Right atrium auricular region (tissue), 2 donors: Measurements from ENCODE around the gene ZNF276. TPM values are rescaled to one million over a fixed set of nuclear protein-coding genes. Genes with fewer than 3 reads are reported as not detected.
A peak's percentile ranks its signal among the peaks of the same experiment; 100 is the strongest.
"Not testable (repeated sequence)": the region's sequence is repeated elsewhere in the genome, so short reads cannot be mapped to it uniquely, and the experiment has no call there.

Experiments
- DNase-seq: peaks from one replicate; pipeline ENCODE4 v3.0.0-alpha.2; 2019; ENCODE audit warnings: low spot score
- H3K27ac ChIP-seq, 2 donors: fragments of 200-600 bp; sonication (generic); 1 replicate in 1 of 2; 2 replicates in 1 of 2; pipeline ENCODE4 v1.5.1; 2016 to 2019
- H3K27me3 ChIP-seq, 2 donors: fragments of 200-600 bp; sonication (generic); one replicate each; pipeline versions ENCODE4 v1.5.1 to v1.6.0; 2017 to 2019
- H3K36me3 ChIP-seq: fragments of 200-600 bp; sonication (generic); one replicate; pipeline ENCODE4 v1.5.1; 2016
- H3K4me1 ChIP-seq, 2 donors: fragments of 200-600 bp; sonication (generic); one replicate each; pipeline versions ENCODE4 v1.5.1 to v1.6.0; 2017 to 2019
- H3K4me3 ChIP-seq, 2 donors: fragments of 200-600 bp; sonication (generic); 1 replicate in 1 of 2; 2 replicates in 1 of 2; pipeline ENCODE4 v1.5.1; 2017 to 2019; ENCODE audit warnings: mild to moderate bottlenecking in 1 of 2, moderate library complexity in 1 of 2
- H3K9me3 ChIP-seq, 2 donors: fragments of 200-600 bp; sonication (generic); one replicate each; pipeline ENCODE4 v1.5.1; 2019
- total RNA-seq, 2 donors: library from RNA; depleted of rRNA; stranded (reverse); fragments of >200 nt; gene quantifications; one replicate each; pipeline ENCODE4 v1.1.0, GENCODE V29; 2016
- TF ChIP-seq, protein P1 (sequence below), 2 donors: fragments of 200-600 bp; sonication (generic); IDR thresholded peaks; one replicate each; pipeline ENCODE4 v1.5.1; 2019; ENCODE audit warnings: antibody characterized with exemption in 2 of 2

ZNF276 gene
- total RNA-seq, 2 donors from 2014 or later, result 10.0 to 11.1 TPM

DNA sequence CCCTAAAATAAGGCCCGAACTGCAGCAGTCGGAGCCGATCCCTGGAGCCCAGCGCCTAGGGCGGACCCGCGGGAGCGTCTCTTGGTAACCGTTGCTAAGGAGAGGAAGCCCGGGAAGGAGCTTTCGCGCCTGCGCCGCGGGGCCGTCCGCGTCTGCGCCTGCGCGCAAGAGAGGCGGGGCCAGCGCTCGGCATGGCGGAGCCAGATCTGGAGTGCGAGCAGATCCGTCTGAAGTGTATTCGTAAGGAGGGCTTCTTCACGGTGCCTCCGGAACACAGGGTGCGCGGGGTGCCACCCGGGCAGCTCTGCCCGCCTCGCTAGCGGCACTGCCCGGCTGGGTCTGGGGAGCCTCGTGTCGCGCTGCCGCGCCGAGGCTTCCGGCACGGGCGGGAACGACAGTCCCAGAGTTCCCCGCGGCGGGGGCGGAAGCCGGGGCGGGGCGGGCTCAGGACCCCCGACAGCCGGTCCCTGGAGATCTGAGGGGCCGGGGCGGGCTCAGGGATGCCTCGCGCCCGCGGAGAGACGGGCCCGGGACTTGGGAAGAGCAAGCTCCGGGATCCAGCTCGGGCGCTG is 34.7 kb upstream of the ZNF276 start, which contains the start of gene CDK10:
CDK10 (plus strand) TSS at position 170 of the 572 bp plus-strand sequence; CDS start at position 192, 22 bp downstream.
- peak within 1 kb of the TSS; percentile 76 to 85 for H3K4me3 ChIP-seq
- H3K9me3 ChIP-seq, result no peaks in the 10 kb centered on the region
- peak; percentile 89 for DNase-seq
- H3K36me3 ChIP-seq, result peaks cover 6% of the 10 kb centered on the region
- H3K27me3 ChIP-seq, result no peaks in the 10 kb centered on the region
- H3K4me1 ChIP-seq, result peaks cover 0 to 15% of the 10 kb centered on the region in 2 donors
- TF ChIP-seq, protein P1, sequence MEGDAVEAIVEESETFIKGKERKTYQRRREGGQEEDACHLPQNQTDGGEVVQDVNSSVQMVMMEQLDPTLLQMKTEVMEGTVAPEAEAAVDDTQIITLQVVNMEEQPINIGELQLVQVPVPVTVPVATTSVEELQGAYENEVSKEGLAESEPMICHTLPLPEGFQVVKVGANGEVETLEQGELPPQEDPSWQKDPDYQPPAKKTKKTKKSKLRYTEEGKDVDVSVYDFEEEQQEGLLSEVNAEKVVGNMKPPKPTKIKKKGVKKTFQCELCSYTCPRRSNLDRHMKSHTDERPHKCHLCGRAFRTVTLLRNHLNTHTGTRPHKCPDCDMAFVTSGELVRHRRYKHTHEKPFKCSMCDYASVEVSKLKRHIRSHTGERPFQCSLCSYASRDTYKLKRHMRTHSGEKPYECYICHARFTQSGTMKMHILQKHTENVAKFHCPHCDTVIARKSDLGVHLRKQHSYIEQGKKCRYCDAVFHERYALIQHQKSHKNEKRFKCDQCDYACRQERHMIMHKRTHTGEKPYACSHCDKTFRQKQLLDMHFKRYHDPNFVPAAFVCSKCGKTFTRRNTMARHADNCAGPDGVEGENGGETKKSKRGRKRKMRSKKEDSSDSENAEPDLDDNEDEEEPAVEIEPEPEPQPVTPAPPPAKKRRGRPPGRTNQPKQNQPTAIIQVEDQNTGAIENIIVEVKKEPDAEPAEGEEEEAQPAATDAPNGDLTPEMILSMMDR (IDR thresholded peaks at IDR 0.05), result peak in 1 of 2 donors; percentile 18
- H3K27ac ChIP-seq, result peak within 1 kb of the TSS; percentile 84 to 86

DNA sequence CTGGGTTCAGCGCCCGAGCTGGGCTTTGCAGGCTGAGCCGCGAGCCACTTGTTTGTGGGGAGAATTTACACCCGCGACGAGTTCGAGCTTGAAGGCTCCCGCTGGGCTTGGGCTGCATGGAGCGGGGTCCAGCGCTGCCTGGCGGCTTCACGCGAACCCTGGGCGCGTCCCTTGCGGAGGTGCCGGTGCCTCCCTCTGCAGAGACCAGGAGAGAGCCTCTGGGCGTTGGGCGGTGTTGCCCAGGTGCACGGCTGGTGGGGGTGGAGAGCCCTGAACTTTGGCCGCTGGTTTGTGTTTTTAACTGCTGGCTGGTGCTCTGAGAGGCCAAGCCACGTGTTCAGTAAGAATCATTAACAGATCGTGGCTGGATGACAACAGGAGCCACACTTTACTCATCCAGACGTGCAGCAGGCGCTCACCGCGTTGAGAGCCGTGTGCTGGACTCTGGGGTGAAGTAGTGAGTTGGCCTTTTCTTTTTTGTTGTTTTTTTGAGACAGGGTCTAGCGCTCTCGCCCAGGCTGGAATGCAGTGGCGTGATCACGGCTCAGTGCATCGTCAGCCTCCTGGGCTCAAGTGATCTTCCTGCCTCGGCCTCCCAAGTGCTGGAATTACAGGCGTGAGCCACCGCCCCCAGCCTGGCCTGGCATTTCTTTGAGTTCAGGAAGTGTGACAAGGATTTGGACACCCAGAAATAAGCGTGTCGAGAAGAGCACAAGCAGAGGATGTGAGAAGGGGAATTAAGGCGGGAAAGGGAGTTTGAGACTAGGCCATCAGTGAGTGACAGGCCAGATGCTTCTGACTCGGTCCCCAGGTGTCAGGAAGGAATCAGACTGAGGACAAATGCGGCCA is 34.0 kb upstream of the ZNF276 start:
- Histone ChIP-seq H3K4me3 (peak overlapping the region; percentile 76 to 85), H3K27ac (peak overlapping the region; percentile 84 to 86), H3K27me3 (no peaks in the 10 kb centered on the region), H3K9me3 (no peaks in the 10 kb centered on the region), H3K36me3 (peaks cover 11% of the 10 kb centered on the region), H3K4me1 (peaks cover 0 to 15% of the 10 kb centered on the region in 2 donors)
- no peak for DNase-seq
- TF ChIP-seq, protein P1 (IDR thresholded peaks at IDR 0.05), result no peak

DNA sequence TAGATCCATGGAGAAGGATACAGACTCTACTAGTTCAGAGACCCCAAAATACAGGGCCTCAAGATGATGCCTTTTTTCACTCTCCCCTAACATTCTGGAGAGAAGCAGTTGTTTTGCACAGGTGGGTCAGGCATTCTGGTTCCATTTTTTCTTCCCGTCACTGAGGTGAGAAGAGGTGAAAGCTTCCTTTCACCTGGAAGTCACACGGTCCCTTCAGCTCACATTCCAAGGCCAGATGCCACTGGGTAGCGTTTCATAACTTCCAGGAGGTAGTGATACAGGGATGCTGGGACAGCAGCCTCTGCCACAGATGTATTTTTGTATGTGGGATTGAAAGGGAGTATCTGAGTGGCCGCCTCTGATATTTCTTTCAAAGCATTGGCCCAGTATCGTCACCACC is 32.9 kb upstream of the ZNF276 start:
- peaks cover 16% of the 10 kb centered on the region for H3K36me3 ChIP-seq
- H3K27ac ChIP-seq, result no peak overlapping the region
- H3K9me3 ChIP-seq, result no peaks in the 10 kb centered on the region
- no peaks in the 10 kb centered on the region for H3K27me3 ChIP-seq
- H3K4me1 ChIP-seq, result peaks cover 0 to 15% of the 10 kb centered on the region in 2 donors
- no peak for DNase-seq
- no peak overlapping the region for H3K4me3 ChIP-seq
- TF ChIP-seq, protein P1 (IDR thresholded peaks at IDR 0.05), result no peak

DNA sequence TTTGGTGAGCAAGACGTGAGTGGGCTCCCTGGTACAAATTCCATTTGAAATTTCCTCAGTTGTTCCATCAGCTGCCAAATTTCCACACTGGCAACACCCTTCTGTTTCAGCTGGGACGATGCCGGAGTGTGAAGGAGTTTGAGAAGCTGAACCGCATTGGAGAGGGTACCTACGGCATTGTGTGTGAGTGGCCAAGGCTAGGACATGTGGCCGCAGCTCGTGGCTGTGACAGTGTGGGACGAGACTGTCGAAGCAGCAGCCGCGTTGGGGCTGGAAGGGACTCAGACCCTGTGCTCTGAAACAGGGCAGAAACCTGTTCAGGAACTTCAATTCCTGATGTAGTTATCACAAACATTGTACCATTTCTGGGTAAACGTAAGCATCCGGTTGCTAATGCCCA is 32.2 kb upstream of the ZNF276 start:
- TF ChIP-seq, protein P1 (IDR thresholded peaks at IDR 0.05), result no peak
- no peak for DNase-seq
- no peak overlapping the region for H3K27ac ChIP-seq
- peaks cover 23% of the 10 kb centered on the region for H3K36me3 ChIP-seq
- no peaks in the 10 kb centered on the region for H3K27me3 ChIP-seq
- no peak overlapping the region for H3K4me3 ChIP-seq
- H3K4me1 ChIP-seq, result peaks cover 0 to 15% of the 10 kb centered on the region in 2 donors
- no peaks in the 10 kb centered on the region for H3K9me3 ChIP-seq

DNA sequence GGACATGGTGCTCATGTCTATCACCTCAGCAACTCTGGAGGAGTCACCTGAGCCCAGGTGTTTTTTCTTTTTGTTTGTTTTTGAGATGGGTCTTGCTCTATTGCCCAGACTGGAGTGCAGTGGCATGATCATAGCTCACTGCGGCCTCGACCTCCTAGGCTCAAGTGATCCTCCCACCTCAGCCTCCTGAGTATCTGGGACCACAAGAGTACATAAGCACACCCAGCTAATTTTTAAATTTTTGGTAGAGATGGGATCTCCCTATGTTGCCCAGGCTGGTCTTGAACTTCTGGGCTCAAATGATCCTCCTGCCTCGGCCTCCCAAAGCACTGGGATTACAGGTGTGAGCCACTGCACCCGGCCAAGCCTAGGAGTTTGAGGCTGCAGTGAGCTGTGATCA is 31.7 kb upstream of the ZNF276 start:
- H3K27ac ChIP-seq, H3K4me3 ChIP-seq, H3K9me3 ChIP-seq, H3K27me3 ChIP-seq, DNase-seq: not testable (repeated sequence)
- Histone ChIP-seq H3K36me3 (peaks cover 23% of the 10 kb centered on the region), H3K4me1 (peaks cover 0 to 15% of the 10 kb centered on the region in 2 donors)

DNA sequence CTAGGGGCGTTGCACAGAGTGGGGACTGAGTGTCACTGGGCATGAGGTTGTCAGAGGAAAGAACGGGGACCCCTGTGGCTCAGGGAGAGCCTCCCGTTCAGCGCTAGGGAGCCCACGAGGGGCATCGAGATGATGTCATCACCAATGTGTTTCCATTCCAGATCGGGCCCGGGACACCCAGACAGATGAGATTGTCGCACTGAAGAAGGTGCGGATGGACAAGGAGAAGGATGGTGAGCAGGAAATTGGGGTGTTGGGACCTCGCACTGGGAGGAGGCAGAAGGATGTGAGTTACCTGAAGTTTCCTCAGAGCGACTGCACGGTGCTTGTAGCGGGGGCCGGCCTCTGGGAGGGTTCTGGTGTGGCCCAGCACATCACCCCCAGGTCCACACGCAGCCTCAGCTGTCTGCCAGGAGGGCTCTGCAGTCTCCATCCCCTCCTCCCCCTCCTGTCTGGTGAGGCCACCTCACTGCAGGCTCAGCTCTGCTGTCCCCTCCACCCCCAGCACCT is 30.9 kb upstream of the ZNF276 start:
- H3K9me3 ChIP-seq, result no peaks in the 10 kb centered on the region
- peaks cover 0 to 15% of the 10 kb centered on the region in 2 donors for H3K4me1 ChIP-seq
- TF ChIP-seq, protein P1 (IDR thresholded peaks at IDR 0.05), result no peak
- H3K27ac ChIP-seq, result no peak overlapping the region
- H3K27me3 ChIP-seq, result no peaks in the 10 kb centered on the region
- peaks cover 23% of the 10 kb centered on the region for H3K36me3 ChIP-seq
- H3K4me3 ChIP-seq, result no peak overlapping the region
- DNase-seq, result no peak
